Measurements from ENCODE around the gene GYPB.
"Not testable (repeated sequence)": the region's sequence is repeated elsewhere in the genome, so short reads cannot be mapped to it uniquely, and the experiment has no call there.

DNA sequence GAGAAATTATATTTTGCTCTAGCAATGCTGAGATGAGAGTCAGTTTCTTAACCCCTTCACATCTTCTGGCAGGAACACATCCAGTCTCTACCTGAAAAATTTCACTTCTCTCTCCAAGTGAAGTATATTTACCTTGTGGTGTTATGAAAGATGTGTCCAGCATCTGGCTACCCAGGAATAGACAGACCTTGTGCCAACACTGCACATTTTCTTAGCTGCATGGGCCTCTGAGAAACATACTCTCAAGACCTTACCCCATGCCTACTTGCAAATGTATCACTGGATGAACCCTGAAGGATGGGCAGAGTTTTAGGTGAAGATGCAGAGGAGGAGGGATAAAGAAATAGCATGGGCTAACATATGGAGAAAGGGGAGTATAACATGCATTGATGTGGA, 13.6 kb downstream of the GYPB start:
- not testable (repeated sequence) for TF ChIP-seq POLR2A (IDR thresholded peaks at IDR 0.05; ENCODE audit: low read depth); POLR2AphosphoS5 (IDR thresholded peaks at IDR 0.05)
